H1 (cell line): Measurements from ENCODE around the gene XPNPEP1. TPM values are rescaled to one million over a fixed set of nuclear protein-coding genes. Genes with fewer than 3 reads are reported as not detected.

Experiments
- CTCF ChIA-PET: fragments of 300-600 bp; sonication (Branson Sonifier 250); formaldehyde crosslinking; loops from one replicate; lab custom pipeline; 2021; ENCODE audit not compliant: partially characterized antibody; lab: Charles Lee
- POLR2A ChIA-PET: fragments of 300-600 bp; sonication (Branson Sonifier 250); formaldehyde crosslinking; loops from one replicate; lab custom pipeline; 2021; ENCODE audit warnings: inconsistent platforms; ENCODE audit not compliant: partially characterized antibody; lab: Charles Lee
- DNase-seq, 2 experiments: peaks; one replicate each; pipeline versions ENCODE4 v3.0.0 to v3.0.0-alpha.2; 2010 to 2022; ENCODE audit warnings: low spot score in 2 of 2, low read depth in 1 of 2, mixed read lengths in 1 of 2
- FAIRE-seq: peaks from 2 replicates; lab custom pipeline; 2011; peaks lifted over from hg19 to GRCh38; lab: Jason Lieb, UNC
- H2AFZ ChIP-seq: 2 replicates; pipeline ENCODE4 v1.8.1; 2012; ENCODE audit warnings: low read length, inconsistent platforms
- H2AK5ac ChIP-seq: 2 replicates; pipeline ENCODE4 v1.6.1; 2013; ENCODE audit warnings: low read depth, low read length
- H2BK120ac ChIP-seq: replicated peaks from 2 replicates; pipeline ENCODE3; 2013; ENCODE audit warnings: low read depth, low read length, inconsistent platforms
- H2BK12ac ChIP-seq: 2 replicates; pipeline ENCODE4 v1.6.1; 2013; ENCODE audit warnings: low read depth, low read length
- H2BK15ac ChIP-seq: 2 replicates; pipeline ENCODE4 v1.6.1; 2013; ENCODE audit warnings: low read length
- H2BK20ac ChIP-seq: 2 replicates; pipeline ENCODE4 v1.6.1; 2013; ENCODE audit warnings: low read length
- H2BK5ac ChIP-seq: 2 replicates; pipeline ENCODE4 v1.6.1; 2013; ENCODE audit warnings: low read depth, low read length
- H3K14ac ChIP-seq: 2 replicates; pipeline ENCODE4 v1.6.1; 2013; ENCODE audit warnings: inconsistent platforms; ENCODE audit not compliant: insufficient read length
- H3K18ac ChIP-seq: 2 replicates; pipeline ENCODE4 v1.6.1; 2013; ENCODE audit warnings: low read length; ENCODE audit errors: extremely low read depth
- H3K23ac ChIP-seq: 2 replicates; pipeline ENCODE4 v1.6.1; 2013; ENCODE audit warnings: inconsistent platforms; ENCODE audit not compliant: insufficient read length
- H3K23me2 ChIP-seq: 2 replicates; pipeline ENCODE4 v1.6.1; 2013; ENCODE audit warnings: low read depth, low read length
- H3K27ac ChIP-seq: 2 replicates; pipeline ENCODE4 v1.6.1; 2011; ENCODE audit warnings: low read depth, low read length, inconsistent platforms
- H3K27me3 ChIP-seq, 4 experiments: replicated peaks in 1 of 4; 1 replicate in 1 of 4; 2 replicates in 3 of 4; pipeline versions ENCODE4 v1.6.1 to v1.8.1; 2011 to 2013; ENCODE audit warnings: low read length in 3 of 4, mild to moderate bottlenecking in 3 of 4, inconsistent platforms in 2 of 4, mixed read lengths in 2 of 4, moderate library complexity in 1 of 4; ENCODE audit not compliant: control insufficient read depth in 3 of 4, insufficient read depth in 3 of 4; ENCODE audit errors: extremely low read depth in 1 of 4
- H3K36me3 ChIP-seq, 4 experiments: 2 replicates each; pipeline versions ENCODE4 v1.6.1 to v1.8.1; 2011 to 2013; ENCODE audit warnings: mild to moderate bottlenecking in 4 of 4, low read length in 3 of 4, moderate library complexity in 2 of 4, control low read depth in 1 of 4, inconsistent platforms in 1 of 4; ENCODE audit not compliant: insufficient read depth in 4 of 4, control insufficient read depth in 2 of 4
- H3K4ac ChIP-seq: replicated peaks from 2 replicates; pipeline ENCODE3; 2013; ENCODE audit warnings: low read length, low read depth, mixed read lengths, inconsistent platforms; ENCODE audit not compliant: insufficient read length
- H3K4me1 ChIP-seq, 4 experiments: replicated peaks in 1 of 4; 1 replicate in 1 of 4; 2 replicates in 3 of 4; pipeline versions ENCODE4 v1.6.1 to v1.8.1; 2011 to 2013; ENCODE audit warnings: low read length in 3 of 4, inconsistent platforms in 2 of 4, mixed read lengths in 1 of 4; ENCODE audit not compliant: insufficient read depth in 4 of 4, control insufficient read depth in 3 of 4
- H3K4me2 ChIP-seq, 2 experiments: 2 replicates each; pipeline versions ENCODE4 v1.6.1 to v1.8.1; 2011 to 2013; ENCODE audit warnings: low read depth in 2 of 2, low read length in 2 of 2, control low read depth in 1 of 2, inconsistent platforms in 1 of 2, mild to moderate bottlenecking in 1 of 2; ENCODE audit not compliant: insufficient read depth in 1 of 2
- H3K4me3 ChIP-seq, 4 experiments: fragments of 200-600, 300-600 bp in 1 of 4; sonication (generic), shearing (Covaris generic), sonication (Bioruptor Twin) in 1 of 4; 2 replicates each; pipeline versions ENCODE4 v1.5.1 to v1.8.1; 2011 to 2016; ENCODE audit warnings: low read length in 4 of 4, low read depth in 3 of 4, control low read depth in 2 of 4, inconsistent platforms in 2 of 4, mild to moderate bottlenecking in 2 of 4, mixed read lengths in 1 of 4, moderate library complexity in 1 of 4; ENCODE audit not compliant: insufficient read depth in 2 of 4; ENCODE audit errors: extremely low read depth in 1 of 4
- H3K56ac ChIP-seq: replicated peaks from 2 replicates; pipeline ENCODE3; 2013; ENCODE audit warnings: low read depth, mild to moderate bottlenecking, mixed read lengths, low read length, inconsistent platforms; ENCODE audit not compliant: insufficient read length
- H3K79me1 ChIP-seq: 2 replicates; pipeline ENCODE4 v1.6.1; 2013; ENCODE audit warnings: low read depth, low read length, control low read depth
- H3K79me2 ChIP-seq, 2 experiments: 2 replicates each; pipeline versions ENCODE4 v1.6.1 to v1.8.1; 2012 to 2013; ENCODE audit warnings: low read length in 2 of 2, mild to moderate bottlenecking in 2 of 2, inconsistent platforms in 1 of 2; ENCODE audit not compliant: insufficient read depth in 2 of 2, control insufficient read depth in 1 of 2
- H3K9ac ChIP-seq, 4 experiments: replicated peaks in 1 of 4; 1 replicate in 1 of 4; 2 replicates in 3 of 4; pipeline versions ENCODE4 v1.6.1 to v1.8.1; 2011 to 2013; ENCODE audit warnings: low read depth in 3 of 4, low read length in 3 of 4, control low read depth in 2 of 4, mild to moderate bottlenecking in 2 of 4, moderate library complexity in 2 of 4, inconsistent platforms in 1 of 4; ENCODE audit errors: extremely low read depth in 1 of 4
- H3K9me3 ChIP-seq, 2 experiments: 2 replicates each; pipeline versions ENCODE4 v1.6.1 to v1.8.1; 2012 to 2013; ENCODE audit warnings: mild to moderate bottlenecking in 2 of 2, moderate library complexity in 2 of 2, control low read depth in 1 of 2, inconsistent platforms in 1 of 2, low read depth in 1 of 2, low read length in 1 of 2, mixed read lengths in 1 of 2; ENCODE audit not compliant: insufficient read depth in 2 of 2
- H4K20me1 ChIP-seq, 2 experiments: replicated peaks in 1 of 2; 2 replicates each; pipeline versions ENCODE3 to v1.8.1; 2011 to 2013; ENCODE audit warnings: inconsistent platforms in 2 of 2, low read length in 2 of 2, mild to moderate bottlenecking in 1 of 2; ENCODE audit not compliant: insufficient read depth in 2 of 2, control insufficient read depth in 1 of 2
- H4K5ac ChIP-seq: 2 replicates; pipeline ENCODE4 v1.6.1; 2013; ENCODE audit warnings: low read length, low read depth, mixed read lengths, inconsistent platforms; ENCODE audit not compliant: insufficient read length
- H4K8ac ChIP-seq: 2 replicates; pipeline ENCODE4 v1.8.0; 2013; ENCODE audit warnings: mild to moderate bottlenecking, moderate library complexity, low read length, inconsistent platforms; ENCODE audit not compliant: insufficient read depth; ENCODE audit errors: extremely low read depth
- H4K91ac ChIP-seq: replicated peaks from 2 replicates; pipeline ENCODE3; 2013; ENCODE audit warnings: low read length, mixed read lengths, inconsistent platforms; ENCODE audit not compliant: insufficient read length
- BRCA1 ChIP-seq: IDR thresholded peaks from 2 replicates; pipeline ENCODE4 v1.6.1; 2012; ENCODE audit warnings: low read depth, low read length, improper control_type of control experiment
- CBX8 ChIP-seq: fragments of 300-800, 300-1000 bp; sonication (generic); IDR thresholded peaks from 2 replicates; pipeline ENCODE4 v1.7.1; 2016; ENCODE audit warnings: low read depth, low read length, borderline replicate concordance
- CHD2 ChIP-seq: IDR thresholded peaks from 2 replicates; pipeline ENCODE4 v1.6.1; 2012; ENCODE audit warnings: low read length, improper control_type of control experiment
- CREB1 ChIP-seq: IDR thresholded peaks from 2 replicates; pipeline ENCODE4 v1.6.1; 2012; ENCODE audit warnings: inconsistent platforms
- EP300 ChIP-seq, 2 experiments: IDR thresholded peaks; 1 replicate in 1 of 2; 2 replicates in 1 of 2; pipeline ENCODE4 v1.6.1; 2011 to 2012; ENCODE audit warnings: low read depth in 2 of 2, low read length in 2 of 2, mild to moderate bottlenecking in 2 of 2, borderline replicate concordance in 1 of 2, inconsistent platforms in 1 of 2, moderate library complexity in 1 of 2
- KDM5A ChIP-seq: fragments of 200-600 bp; IDR thresholded peaks from 2 replicates; pipeline ENCODE4 v1.7.1; 2012; ENCODE audit warnings: mild to moderate bottlenecking, low read length, inconsistent platforms, mixed read lengths
- MAX ChIP-seq: IDR thresholded peaks from 2 replicates; pipeline ENCODE4 v1.6.1; 2012; ENCODE audit warnings: inconsistent platforms
- PHF8 ChIP-seq: fragments of 200-600 bp; sonication (generic); conservative IDR thresholded peaks from 2 replicates; pipeline ENCODE4 v1.7.1; 2012; ENCODE audit warnings: low read depth, mild to moderate bottlenecking, inconsistent platforms, low read length, moderate library complexity
- POLR2A ChIP-seq, 2 experiments: IDR thresholded peaks; 1 replicate in 1 of 2; 2 replicates in 1 of 2; pipeline ENCODE4 v1.6.1; 2011; ENCODE audit warnings: low read depth in 2 of 2, low read length in 2 of 2, mild to moderate bottlenecking in 2 of 2; ENCODE audit errors: control extremely low read depth in 1 of 2
- RAD21 ChIP-seq, 2 experiments: IDR thresholded peaks in 1 of 2; conservative IDR thresholded peaks in 1 of 2; 2 replicates each; pipeline ENCODE4 v1.6.1; 2011; ENCODE audit warnings: low read depth in 2 of 2, low read length in 2 of 2, improper control_type of control experiment in 1 of 2, inconsistent platforms in 1 of 2, mild to moderate bottlenecking in 1 of 2, moderate library complexity in 1 of 2
- RBBP5 ChIP-seq: IDR thresholded peaks from 2 replicates; pipeline ENCODE4 v1.7.1; 2012; ENCODE audit warnings: low read depth, mild to moderate bottlenecking, inconsistent platforms, low read length, moderate library complexity, borderline replicate concordance
- RXRA ChIP-seq: IDR thresholded peaks from 2 replicates; pipeline ENCODE4 v1.6.1; 2011; ENCODE audit warnings: low read depth, mild to moderate bottlenecking, low read length, moderate library complexity; ENCODE audit not compliant: insufficient read depth
- SIRT6 ChIP-seq: IDR thresholded peaks from one replicate; pipeline ENCODE4 v1.7.1; 2012; ENCODE audit warnings: low read length, inconsistent platforms
- SRF ChIP-seq: IDR thresholded peaks from 2 replicates; pipeline ENCODE4 v1.6.1; 2011; ENCODE audit warnings: mild to moderate bottlenecking, low read depth, low read length, moderate library complexity
- SUZ12 ChIP-seq: fragments of 200-600 bp; sonication (generic); IDR thresholded peaks from 2 replicates; pipeline ENCODE4 v1.6.1; 2012; ENCODE audit warnings: mild to moderate bottlenecking, inconsistent platforms, low read length, moderate library complexity, mixed read lengths
- WGBS, 2 experiments: shearing (Covaris generic) in 1 of 2; methylation state at CpG; one replicate each; pipeline versions ENCODE4 v1.1.6 to v1.1.7; 2013 to 2015; ENCODE audit warnings: low lambda C conversion rate in 2 of 2, mixed read lengths in 2 of 2, inconsistent platforms in 1 of 2, low coverage in 1 of 2, missing lambda C conversion rate in 1 of 2; ENCODE audit not compliant: insufficient replicate concordance in 2 of 2, insufficient coverage in 1 of 2, insufficient read length in 1 of 2; ENCODE audit errors: extremely low coverage in 1 of 2, missing lambda C conversion rate in 1 of 2; 5-methylcytosine and 5-hydroxymethylcytosine counted together
- polyA plus RNA-seq, 7 experiments: library from polyadenylated mRNA; depleted of rRNA in 3 of 7; stranded (reverse) in 5 of 7; unstranded in 2 of 7; fragments of >200 nt in 5 of 7; fragments of 200-250 nt in 2 of 7; gene quantifications; 1 replicate in 5 of 7; 2 replicates in 1 of 7; 4 replicates in 1 of 7; pipeline versions ENCODE4 v1.2.1 to v1.2.3, GENCODE V29; 2011 to 2013; ENCODE audit warnings: missing spikeins in 2 of 7, mixed read lengths in 2 of 7
- total RNA-seq: library from RNA; stranded (reverse); fragmentation: NEBNext Ultra II Directional; extraction: Animal tissue kit (Norgen Biotek cat#: 25700); gene quantifications from 2 replicates; pipeline ENCODE4 v1.2.1, GENCODE V29; 2021

XPNPEP1 gene
- total and polyA plus RNA-seq, 2 of the 8 experiments (the other 6 are each of a cell fraction or from before 2014, with no cell fraction given) = 61.1 to 201 TPM

GRCh38 chr10:109823196-109823595, 100.1 kb downstream of the XPNPEP1 start:
- Histone ChIP-seq H4K91ac (no peak overlapping the region), H3K4me2 (no peak overlapping the region), H3K9ac (no peak overlapping the region), H2AFZ (no peak overlapping the region), H2BK5ac (no peak overlapping the region), H2BK12ac (no peak overlapping the region), H4K5ac (no peak overlapping the region), H3K27ac (no peak overlapping the region), H4K20me1 (no peaks in the 10 kb centered on the region), H3K23me2 (no peaks in the 10 kb centered on the region), H3K9me3 (peaks cover 0 to 2% of the 10 kb centered on the region in 2 experiments; a peak in 1 of 4 replicates), H2AK5ac (no peak overlapping the region), H4K8ac (no peak overlapping the region), H3K18ac (no peak overlapping the region), H3K27me3 (no peaks in the 10 kb centered on the region), H3K56ac (no peak overlapping the region), H3K23ac (no peak overlapping the region), H3K4me1 (0 out of 7 replicates have a peak, but pooled peaks cover 0 to 2% (median 0%) of the 10 kb centered on the region in 4 experiments), H2BK120ac (no peak overlapping the region), H3K79me1 (no peaks in the 10 kb centered on the region), H3K4me3 (no peak overlapping the region), H2BK20ac (no peak overlapping the region), H3K79me2 (no peaks in the 10 kb centered on the region), H3K36me3 (no peaks in the 10 kb centered on the region), H3K4ac (no peak overlapping the region), H3K14ac (no peak overlapping the region), H2BK15ac (no peak overlapping the region)
- DNase-seq = no peak
- POLR2A ChIA-PET = no interaction called here
- CTCF ChIA-PET = no interaction called here
- FAIRE-seq = no peak
- WGBS, 2 experiments = 90% methylated on average over 3 of the region's 3 CpGs; no CpG with 5 or more reads in 1 of the 2 experiments
- no peak for TF ChIP-seq SUZ12
- no peak for TF ChIP-seq CBX8
- no peak for TF ChIP-seq EP300 (IDR thresholded peaks at IDR 0.05; ENCODE audit: borderline replicate concordance in 1 of 2, low read depth in 2 of 2, low read length in 2 of 2)
- TF ChIP-seq BRCA1 = no peak
- no peak for TF ChIP-seq RBBP5
- TF ChIP-seq SIRT6 = no peak
- TF ChIP-seq MAX = no peak
- no peak for TF ChIP-seq PHF8
- no peak for TF ChIP-seq KDM5A
- TF ChIP-seq SRF = no peak
- no peak for TF ChIP-seq RAD21 (IDR thresholded peaks at IDR 0.05 in 1 of 2, conservative IDR thresholded peaks at IDR 0.05 in 1 of 2; ENCODE audit: low read depth in 2 of 2, low read length in 2 of 2)
- TF ChIP-seq CREB1 = no peak
- TF ChIP-seq POLR2A (IDR thresholded peaks at IDR 0.05; ENCODE audit: control extremely low read depth in 1 of 2, low read depth in 2 of 2, low read length in 2 of 2) = no peak
- TF ChIP-seq CHD2 = no peak
- TF ChIP-seq RXRA = no peak
